SK-N-MC (cell line): Measurements from ENCODE around the gene PROSER1.

ENCODE experiments used
- DNase-seq: peaks from one replicate; pipeline ENCODE4 v3.0.0-alpha.2; 2011; ENCODE audit warnings: low read depth, low spot score
- H3K27ac ChIP-seq: fragments of 200-600 bp; sonication (generic); 2 replicates; pipeline ENCODE4 v1.5.1; 2016; ENCODE audit warnings: mixed run types
- H3K36me3 ChIP-seq: fragments of 200-600 bp; sonication (generic); 2 replicates; pipeline ENCODE4 v1.6.1; 2017; ENCODE audit warnings: antibody characterized with exemption, low read length, mixed read lengths; ENCODE audit not compliant: insufficient read depth
- H3K4me3 ChIP-seq: fragments of 200-600 bp; sonication (generic); 2 replicates; pipeline ENCODE4 v1.5.1; 2016
- H3K9ac ChIP-seq: fragments of 200-600 bp; sonication (generic); 2 replicates; pipeline ENCODE4 v1.8.0; 2017; ENCODE audit warnings: mixed run types, mixed read lengths; ENCODE audit not compliant: insufficient read length
- H3K9me3 ChIP-seq: fragments of 200-600 bp; sonication (generic); 2 replicates; pipeline ENCODE4 v1.6.1; 2017; ENCODE audit warnings: low read depth, mild to moderate bottlenecking, antibody characterized with exemption, low read length, moderate library complexity, mixed read lengths
- EZH2 ChIP-seq: fragments of 200-600 bp; sonication (generic); IDR thresholded peaks from one replicate; pipeline ENCODE4 v1.6.1; 2017; ENCODE audit warnings: antibody characterized with exemption
- FOXP2 ChIP-seq: optimal IDR thresholded peaks from 2 replicates; pipeline ENCODE3; 2011; ENCODE audit warnings: mild to moderate bottlenecking, moderate library complexity; ENCODE audit not compliant: insufficient read depth; ENCODE audit errors: extremely low read length, control extremely low read depth
- POLR2AphosphoS5 ChIP-seq: IDR thresholded peaks from 2 replicates; pipeline ENCODE4 v1.6.1; 2012; ENCODE audit warnings: mild to moderate bottlenecking, low read depth, low read length, borderline replicate concordance

PROSER1 gene

DNA sequence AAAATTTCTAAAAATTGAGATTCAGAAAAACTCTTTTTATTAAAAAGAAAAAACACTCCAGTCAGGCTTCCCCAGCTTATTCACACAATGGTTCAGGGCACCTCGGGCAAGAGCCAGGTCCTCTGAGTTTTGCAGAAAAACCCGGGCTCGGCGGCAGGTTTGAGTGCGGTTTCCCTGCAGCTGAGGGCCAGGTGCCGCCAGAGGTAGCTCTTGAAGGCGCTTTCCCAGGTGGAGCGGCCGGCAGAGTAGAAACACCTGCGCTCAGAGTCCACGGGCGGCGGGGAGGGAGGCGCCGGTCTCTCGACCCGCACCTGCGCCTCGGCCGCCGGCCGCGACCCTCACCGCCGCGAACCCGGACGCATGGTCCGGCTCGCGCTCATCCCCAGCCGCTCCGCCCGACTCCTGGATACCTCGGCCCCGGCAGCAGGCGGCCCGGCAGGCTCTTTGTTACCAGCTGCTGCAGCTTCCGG, 444 bp downstream of the PROSER1 start:
- no peak for TF ChIP-seq POLR2AphosphoS5
- no peak for TF ChIP-seq EZH2
- no peak for TF ChIP-seq FOXP2
- Histone ChIP-seq H3K27ac (peak overlapping the region; percentile 65), H3K36me3 (peaks cover 20% of the 10 kb centered on the region), H3K4me3 (peak overlapping the region; percentile 87), H3K9me3 (no peaks in the 10 kb centered on the region), H3K9ac (peak overlapping the region; percentile 93)
- no peak for DNase-seq

DNA sequence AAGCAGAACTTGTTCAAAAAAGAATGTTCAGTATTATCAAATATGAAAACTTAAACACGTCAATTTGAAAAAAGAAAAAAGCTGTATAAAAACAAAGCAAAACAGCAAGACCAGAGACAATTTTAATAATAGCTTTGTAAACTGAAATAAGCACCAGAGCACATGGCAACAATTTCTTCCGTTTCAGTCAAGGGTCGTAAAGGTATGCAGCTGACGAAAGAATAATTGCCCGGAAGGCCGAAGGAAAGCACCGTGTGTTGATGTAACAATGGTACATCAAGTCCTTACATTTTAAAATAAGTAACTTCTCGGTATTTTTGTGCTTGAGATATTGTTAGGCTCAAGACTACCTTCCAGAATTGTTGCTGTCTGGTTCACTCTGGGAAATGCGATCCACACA, 1.7 kb downstream of the PROSER1 start:
- DNase-seq: no peak

DNA sequence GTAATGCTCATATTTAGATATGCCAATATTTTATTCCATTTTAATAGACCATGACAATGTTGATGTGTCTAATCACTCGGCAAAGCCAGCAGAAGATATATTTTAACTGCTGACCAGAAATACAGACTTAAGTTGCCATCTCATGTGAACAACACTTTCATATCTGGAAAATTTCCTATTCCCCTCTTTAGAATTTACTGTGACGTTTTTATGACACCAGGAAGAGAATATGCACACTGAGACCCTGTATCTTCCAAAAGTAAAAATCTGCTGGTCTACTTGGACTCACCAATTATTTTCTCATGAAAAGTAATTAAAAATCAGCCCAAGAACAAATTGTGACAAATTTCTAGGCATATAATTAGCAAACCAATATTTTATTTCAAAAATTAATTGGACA, 2.1 kb downstream of the PROSER1 start:
- H3K4me3 ChIP-seq: peak overlapping the region; percentile 87
- no peak overlapping the region for H3K27ac ChIP-seq
- no peaks in the 10 kb centered on the region for H3K9me3 ChIP-seq
- peaks cover 23% of the 10 kb centered on the region for H3K36me3 ChIP-seq
- TF ChIP-seq EZH2 (no peak), POLR2AphosphoS5 (no peak), FOXP2 (no peak)
- peak overlapping the region; percentile 93 for H3K9ac ChIP-seq
- DNase-seq: no peak

More for the DNA sequence above, 1.7 kb downstream of the PROSER1 start:
- Histone ChIP-seq H3K36me3 (peaks cover 20% of the 10 kb centered on the region), H3K9ac (peak overlapping the region; percentile 93), H3K27ac (peak overlapping the region; percentile 65; the same call in 1 of the 2 replicates), H3K4me3 (peak overlapping the region; percentile 87), H3K9me3 (no peaks in the 10 kb centered on the region)
- TF ChIP-seq FOXP2: no peak
- TF ChIP-seq POLR2AphosphoS5: no peak
- no peak for TF ChIP-seq EZH2

DNA sequence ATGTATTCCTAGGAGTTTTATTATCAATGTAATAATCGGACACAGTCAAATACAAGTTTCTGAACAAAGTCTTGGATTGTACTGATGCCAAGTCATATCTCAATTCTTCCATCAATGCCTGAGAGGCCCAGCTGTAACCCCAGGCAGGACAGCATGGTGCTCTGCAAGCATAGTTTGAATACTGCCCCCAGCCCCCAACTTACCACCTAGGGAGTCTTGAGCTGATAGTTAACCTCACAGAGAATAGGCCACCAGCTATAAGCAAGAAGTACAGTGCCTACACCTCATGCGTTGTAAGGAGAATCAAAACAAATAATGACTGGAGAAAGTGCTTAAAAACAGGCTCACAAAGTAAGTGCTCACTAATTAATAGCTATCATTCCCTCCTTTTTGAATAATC, 2.7 kb downstream of the PROSER1 start:
- TF ChIP-seq POLR2AphosphoS5 (no peak), FOXP2 (no peak), EZH2 (no peak)
- H3K9ac ChIP-seq: peak overlapping the region; percentile 93
- no peaks in the 10 kb centered on the region for H3K9me3 ChIP-seq
- DNase-seq: no peak
- H3K4me3 ChIP-seq: peak overlapping the region; percentile 87
- H3K36me3 ChIP-seq: peaks cover 28% of the 10 kb centered on the region
- H3K27ac ChIP-seq: no peak overlapping the region

DNA sequence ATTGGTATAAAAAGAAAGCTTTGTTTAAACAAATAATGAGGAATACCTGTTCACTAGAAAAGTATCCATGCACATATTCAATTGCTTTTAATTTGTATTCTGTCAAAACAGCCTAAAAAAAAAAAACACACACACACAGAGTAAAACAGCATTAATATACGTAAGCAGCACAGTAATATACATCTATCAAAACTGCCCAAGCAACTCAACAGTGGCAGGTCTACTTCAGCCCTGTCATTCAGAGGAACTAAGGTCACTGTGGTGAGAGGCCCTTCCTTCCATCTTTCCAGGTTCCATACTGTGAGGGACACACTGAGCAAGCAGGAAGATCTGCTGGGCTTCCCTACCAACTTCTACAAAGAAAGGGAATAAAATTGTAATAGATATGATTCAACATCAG, 3.8 kb downstream of the PROSER1 start:
- H3K9ac ChIP-seq: peak overlapping the region; percentile 11
- peak overlapping the region; percentile 87 for H3K4me3 ChIP-seq
- DNase-seq: no peak
- peaks cover 39% of the 10 kb centered on the region for H3K36me3 ChIP-seq
- H3K9me3 ChIP-seq: no peaks in the 10 kb centered on the region
- TF ChIP-seq POLR2AphosphoS5: no peak
- TF ChIP-seq FOXP2: no peak
- no peak for TF ChIP-seq EZH2
- no peak overlapping the region for H3K27ac ChIP-seq

DNA sequence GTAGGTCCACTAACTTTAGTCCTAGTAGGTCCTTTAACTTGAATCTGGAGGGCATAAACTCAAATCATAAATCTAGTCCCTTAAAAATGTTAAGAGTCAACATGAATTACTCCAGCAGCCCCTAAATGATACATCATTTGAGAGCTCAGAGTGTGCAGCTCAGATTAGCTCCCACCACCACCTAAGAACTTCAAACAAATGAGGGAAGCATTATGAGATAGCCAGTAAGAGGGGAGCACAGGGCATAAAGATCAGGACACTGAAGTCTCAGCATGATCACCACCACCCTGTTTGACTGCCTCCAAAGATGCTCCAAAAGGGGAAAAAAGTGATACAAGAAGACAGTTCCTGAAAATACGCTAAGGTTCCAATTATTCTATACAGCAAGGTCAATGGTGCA, 5.7 kb downstream of the PROSER1 start:
- no peak overlapping the region for H3K9ac ChIP-seq
- H3K36me3 ChIP-seq: peaks cover 57% of the 10 kb centered on the region
- no peaks in the 10 kb centered on the region for H3K9me3 ChIP-seq
- DNase-seq: no peak
- H3K4me3 ChIP-seq: no peak overlapping the region
- H3K27ac ChIP-seq: no peak overlapping the region
- TF ChIP-seq EZH2: no peak
- no peak for TF ChIP-seq POLR2AphosphoS5
- no peak for TF ChIP-seq FOXP2

DNA sequence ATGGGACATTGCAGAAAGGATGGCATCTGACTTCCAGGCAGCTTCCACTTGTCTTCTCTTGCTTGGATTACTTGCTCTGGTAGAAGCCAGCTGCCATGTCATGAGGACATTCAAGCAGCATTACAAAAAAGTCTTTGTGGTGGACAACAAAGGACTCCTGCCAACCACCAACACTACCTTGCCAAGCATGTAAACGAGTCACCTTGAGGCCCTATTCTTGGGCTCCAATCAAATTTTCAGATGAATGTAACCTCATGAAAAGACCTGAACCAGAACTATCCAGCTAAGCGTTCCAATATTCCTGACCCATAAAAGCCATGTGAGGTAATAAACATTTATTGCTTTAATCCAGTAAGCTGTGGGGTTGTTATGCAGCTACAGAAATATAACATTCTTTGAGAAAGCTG, 12.5 kb downstream of the PROSER1 start:
- Histone ChIP-seq H3K36me3 (peaks cover 93% of the 10 kb centered on the region), H3K9ac (no peak overlapping the region), H3K9me3 (no peaks in the 10 kb centered on the region), H3K4me3 (no peak overlapping the region), H3K27ac (no peak overlapping the region)
- DNase-seq: no peak
- TF ChIP-seq EZH2 (no peak), POLR2AphosphoS5 (no peak), FOXP2 (no peak)

DNA sequence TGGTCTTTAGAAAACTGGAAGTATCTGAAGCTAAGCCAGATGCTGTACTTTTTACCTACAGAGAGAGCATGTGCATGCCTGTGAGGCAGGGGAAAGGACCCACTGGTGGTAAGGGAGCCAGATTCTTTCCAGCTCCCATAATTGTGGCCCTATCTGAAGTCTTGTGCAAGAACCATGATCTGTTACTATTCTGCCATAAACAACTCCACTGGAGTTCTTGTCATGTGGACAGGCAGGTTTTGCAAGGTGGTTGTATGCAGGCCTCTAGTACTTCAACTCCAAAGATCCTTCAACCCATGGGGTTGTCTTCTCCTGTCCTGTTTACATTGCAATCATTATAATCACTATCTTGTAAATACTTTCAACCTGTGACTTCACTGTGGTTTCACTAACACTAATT, 14.1 kb downstream of the PROSER1 start:
- H3K9me3 ChIP-seq: no peaks in the 10 kb centered on the region
- no peak for DNase-seq
- peak overlapping the region; percentile 79 for H3K27ac ChIP-seq
- H3K4me3 ChIP-seq: no peak overlapping the region
- H3K36me3 ChIP-seq: peaks cover 81% of the 10 kb centered on the region
- no peak for TF ChIP-seq POLR2AphosphoS5
- TF ChIP-seq EZH2: no peak
- no peak for TF ChIP-seq FOXP2
- H3K9ac ChIP-seq: no peak overlapping the region

DNA sequence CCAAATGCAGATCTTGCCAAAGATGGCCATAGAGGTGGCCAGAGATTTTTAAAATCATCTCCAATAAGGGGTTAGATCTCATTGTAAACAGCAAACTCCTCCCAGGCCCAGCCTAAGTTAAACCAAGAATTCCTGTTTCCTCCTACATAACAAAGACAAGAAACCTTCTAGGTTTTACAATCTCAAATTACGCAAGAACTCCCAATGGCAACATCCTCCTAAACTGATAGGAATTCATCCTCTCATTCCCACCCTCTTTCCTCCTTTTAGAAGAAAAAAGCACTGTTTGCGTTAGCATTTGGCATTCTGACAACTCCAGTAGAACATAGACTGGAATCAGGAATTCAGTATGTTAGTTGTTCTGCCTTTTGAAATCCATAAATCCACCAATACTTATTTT, 14.6 kb downstream of the PROSER1 start:
- no peak overlapping the region for H3K4me3 ChIP-seq
- H3K9me3 ChIP-seq: no peaks in the 10 kb centered on the region
- peak overlapping the region; percentile 79 for H3K27ac ChIP-seq
- no peak overlapping the region for H3K9ac ChIP-seq
- TF ChIP-seq FOXP2 (no peak), POLR2AphosphoS5 (no peak), EZH2 (no peak)
- peaks cover 77% of the 10 kb centered on the region for H3K36me3 ChIP-seq
- DNase-seq: no peak
